Lower lobe of right lung (tissue), 2 donors: ENCODE measurements around the gene GPR152. TPM values are rescaled to one million over a fixed set of nuclear protein-coding genes. Genes with fewer than 3 reads are reported as not detected.
"Not testable (repeated sequence)": the region's sequence is repeated elsewhere in the genome, so short reads cannot be mapped to it uniquely, and the experiment has no call there.

ENCODE experiments used
- ATAC-seq, 2 donors: fragments of 200-7000 bp; cut with Tn5 transposase; one replicate each; pipeline ENCODE4 v1.9.1; 2020 to 2022; ENCODE audit warnings: mild to moderate bottlenecking in 2 of 2, moderate library complexity in 2 of 2
- DNase-seq: peaks from one replicate; pipeline ENCODE4 v3.0.0-alpha.2; 2020
- H3K27ac ChIP-seq: fragments of 200-600 bp; one replicate; pipeline ENCODE4 v1.8.0; 2022
- H3K27me3 ChIP-seq: fragments of 200-600 bp; one replicate; pipeline ENCODE4 v1.8.0; 2022; ENCODE audit warnings: low read depth
- H3K36me3 ChIP-seq: fragments of 200-600 bp; one replicate; pipeline ENCODE4 v1.8.0; 2022; ENCODE audit warnings: mild to moderate bottlenecking
- H3K4me1 ChIP-seq: fragments of 200-600 bp; one replicate; pipeline ENCODE4 v1.8.0; 2022
- H3K4me3 ChIP-seq: fragments of 200-600 bp; one replicate; pipeline ENCODE4 v1.8.0; 2022; ENCODE audit warnings: mild to moderate bottlenecking
- H3K9me3 ChIP-seq: fragments of 200-600 bp; one replicate; pipeline ENCODE4 v1.8.0; 2022
- intact Hi-C: fragments of 100-400 bp; cut with DNase I; formaldehyde crosslinking; loops from one replicate; pipeline ENCODE4 v1.11.0; 2022
- total RNA-seq: library from RNA; stranded (reverse); fragmentation: NEBNext Ultra II Directional; extraction: Animal tissue kit (Norgen Biotek cat#: 25700); gene quantifications from one replicate; pipeline ENCODE4 v1.2.1, GENCODE V29; 2021
- TF ChIP-seq, protein P1 (sequence below): fragments of 200-600 bp; IDR thresholded peaks from one replicate; pipeline ENCODE4 v1.8.0; 2022; ENCODE audit warnings: antibody characterized with exemption, mild to moderate bottlenecking
- donor health status: DM: no; HTN: yes; CAD: no; lungs with severe emphysema.

GPR152 gene
- total RNA-seq, 1 donor from 2014 or later, result not detected

DNA sequence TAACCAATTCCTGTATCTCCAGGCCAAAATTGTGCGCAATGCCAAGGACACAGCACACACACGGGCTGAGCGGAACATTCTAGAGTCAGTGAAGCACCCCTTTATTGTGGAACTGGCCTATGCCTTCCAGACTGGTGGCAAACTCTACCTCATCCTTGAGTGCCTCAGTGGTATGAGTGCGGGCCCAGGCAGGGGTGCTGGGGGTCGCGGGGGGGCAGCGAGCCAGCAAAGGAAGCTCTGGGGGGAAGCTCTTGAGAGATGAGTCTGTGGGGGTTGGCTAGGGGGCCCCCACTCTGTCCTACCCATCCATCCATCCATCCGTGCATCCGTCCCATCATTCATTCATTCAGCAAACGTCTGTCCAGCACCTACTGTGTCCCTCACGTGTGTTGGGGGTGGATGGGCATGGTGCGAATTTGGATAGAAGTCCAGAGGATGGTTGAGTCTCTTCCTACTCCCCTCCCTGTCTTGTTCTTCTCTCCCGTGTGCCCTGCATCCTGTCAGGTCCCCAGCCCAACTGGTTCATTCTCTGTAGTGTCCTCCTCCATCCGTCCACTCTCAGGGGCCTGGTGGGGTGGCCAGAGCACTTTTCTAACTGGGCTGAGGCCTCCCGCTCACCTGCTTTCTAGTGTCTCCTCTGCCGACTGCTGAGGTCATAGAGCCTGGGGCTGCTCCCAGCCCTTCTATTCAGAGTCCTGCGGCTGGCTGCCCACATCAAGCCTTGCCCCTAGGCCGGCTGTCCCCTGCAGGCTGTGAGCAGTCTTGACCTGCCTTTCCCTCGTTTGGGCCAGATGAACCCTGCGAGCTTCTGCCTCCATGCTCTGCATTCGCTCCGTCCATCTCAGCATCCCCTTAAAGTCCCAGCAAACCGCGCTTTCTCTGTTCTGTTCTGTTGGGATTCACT, 20.9 kb downstream of the GPR152 start:
- no peak overlapping the region for H3K4me3 ChIP-seq
- peaks cover 61% of the 10 kb centered on the region for H3K36me3 ChIP-seq
- ATAC-seq (no peak), DNase-seq (no peak)
- H3K27me3 ChIP-seq, result no peaks in the 10 kb centered on the region
- TF ChIP-seq, protein P1, sequence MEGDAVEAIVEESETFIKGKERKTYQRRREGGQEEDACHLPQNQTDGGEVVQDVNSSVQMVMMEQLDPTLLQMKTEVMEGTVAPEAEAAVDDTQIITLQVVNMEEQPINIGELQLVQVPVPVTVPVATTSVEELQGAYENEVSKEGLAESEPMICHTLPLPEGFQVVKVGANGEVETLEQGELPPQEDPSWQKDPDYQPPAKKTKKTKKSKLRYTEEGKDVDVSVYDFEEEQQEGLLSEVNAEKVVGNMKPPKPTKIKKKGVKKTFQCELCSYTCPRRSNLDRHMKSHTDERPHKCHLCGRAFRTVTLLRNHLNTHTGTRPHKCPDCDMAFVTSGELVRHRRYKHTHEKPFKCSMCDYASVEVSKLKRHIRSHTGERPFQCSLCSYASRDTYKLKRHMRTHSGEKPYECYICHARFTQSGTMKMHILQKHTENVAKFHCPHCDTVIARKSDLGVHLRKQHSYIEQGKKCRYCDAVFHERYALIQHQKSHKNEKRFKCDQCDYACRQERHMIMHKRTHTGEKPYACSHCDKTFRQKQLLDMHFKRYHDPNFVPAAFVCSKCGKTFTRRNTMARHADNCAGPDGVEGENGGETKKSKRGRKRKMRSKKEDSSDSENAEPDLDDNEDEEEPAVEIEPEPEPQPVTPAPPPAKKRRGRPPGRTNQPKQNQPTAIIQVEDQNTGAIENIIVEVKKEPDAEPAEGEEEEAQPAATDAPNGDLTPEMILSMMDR, result no peak
- intact Hi-C loops, result no loop called here
- H3K27ac ChIP-seq, result no peak overlapping the region
- no peaks in the 10 kb centered on the region for H3K9me3 ChIP-seq
- peaks cover 24% of the 10 kb centered on the region for H3K4me1 ChIP-seq

DNA sequence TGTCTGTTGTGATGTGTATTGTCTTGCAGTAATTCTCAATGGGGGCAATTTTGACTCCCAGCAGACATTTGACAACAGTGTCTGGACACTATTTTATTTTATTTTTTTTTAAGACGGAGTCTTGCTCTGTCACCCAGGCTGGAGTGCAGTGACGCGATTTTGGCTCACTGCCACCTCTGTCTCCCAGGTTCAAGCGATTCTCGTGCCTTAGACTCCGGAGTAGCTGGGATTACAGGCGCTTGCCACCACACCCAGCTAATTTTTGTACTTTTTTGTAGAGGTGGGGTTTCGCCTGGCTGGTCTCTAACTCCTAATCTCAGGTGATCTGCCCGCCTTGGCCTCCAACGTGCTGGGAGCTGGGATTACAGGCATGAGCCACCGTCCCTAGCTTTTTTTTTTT, 22.8 kb downstream of the GPR152 start:
- H3K4me3 ChIP-seq, result peak overlapping the region; percentile 77
- H3K27me3 ChIP-seq, result no peaks in the 10 kb centered on the region
- DNase-seq, result no peak
- no peaks in the 10 kb centered on the region for H3K9me3 ChIP-seq
- TF ChIP-seq, protein P1, result no peak
- peaks cover 24% of the 10 kb centered on the region for H3K4me1 ChIP-seq
- no peak overlapping the region for H3K27ac ChIP-seq
- intact Hi-C loops, result no loop called here
- H3K36me3 ChIP-seq, result peaks cover 46% of the 10 kb centered on the region
- ATAC-seq, result no peak

DNA sequence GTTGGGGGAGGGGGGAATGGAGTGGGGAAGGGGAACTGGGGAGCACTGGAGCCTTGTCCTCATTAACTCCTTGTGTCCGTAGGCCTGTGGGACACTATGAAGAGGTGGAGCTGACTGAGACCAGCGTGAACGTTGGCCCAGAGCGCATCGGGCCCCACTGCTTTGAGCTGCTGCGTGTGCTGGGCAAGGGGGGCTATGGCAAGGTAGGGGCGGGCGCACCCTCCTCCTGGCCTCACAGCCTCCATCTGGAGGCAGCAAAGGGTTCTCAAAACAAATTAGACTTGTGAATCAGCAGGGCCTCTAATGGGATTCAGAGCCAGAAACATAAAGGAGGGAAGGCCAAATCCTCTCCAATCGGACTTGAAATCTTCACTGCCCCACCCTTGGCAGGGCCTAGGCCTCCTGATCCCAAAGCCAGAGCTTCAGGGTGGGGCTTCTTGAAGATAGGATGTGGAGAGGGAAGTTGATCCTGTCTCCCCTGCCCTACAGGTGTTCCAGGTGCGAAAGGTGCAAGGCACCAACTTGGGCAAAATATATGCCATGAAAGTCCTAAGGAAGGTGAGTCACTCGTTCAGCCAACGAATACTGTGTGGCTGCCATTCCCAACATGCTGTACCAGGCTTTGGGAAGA, 23.4 kb downstream of the GPR152 start:
- TF ChIP-seq, protein P1, result no peak
- DNase-seq, result no peak

DNA sequence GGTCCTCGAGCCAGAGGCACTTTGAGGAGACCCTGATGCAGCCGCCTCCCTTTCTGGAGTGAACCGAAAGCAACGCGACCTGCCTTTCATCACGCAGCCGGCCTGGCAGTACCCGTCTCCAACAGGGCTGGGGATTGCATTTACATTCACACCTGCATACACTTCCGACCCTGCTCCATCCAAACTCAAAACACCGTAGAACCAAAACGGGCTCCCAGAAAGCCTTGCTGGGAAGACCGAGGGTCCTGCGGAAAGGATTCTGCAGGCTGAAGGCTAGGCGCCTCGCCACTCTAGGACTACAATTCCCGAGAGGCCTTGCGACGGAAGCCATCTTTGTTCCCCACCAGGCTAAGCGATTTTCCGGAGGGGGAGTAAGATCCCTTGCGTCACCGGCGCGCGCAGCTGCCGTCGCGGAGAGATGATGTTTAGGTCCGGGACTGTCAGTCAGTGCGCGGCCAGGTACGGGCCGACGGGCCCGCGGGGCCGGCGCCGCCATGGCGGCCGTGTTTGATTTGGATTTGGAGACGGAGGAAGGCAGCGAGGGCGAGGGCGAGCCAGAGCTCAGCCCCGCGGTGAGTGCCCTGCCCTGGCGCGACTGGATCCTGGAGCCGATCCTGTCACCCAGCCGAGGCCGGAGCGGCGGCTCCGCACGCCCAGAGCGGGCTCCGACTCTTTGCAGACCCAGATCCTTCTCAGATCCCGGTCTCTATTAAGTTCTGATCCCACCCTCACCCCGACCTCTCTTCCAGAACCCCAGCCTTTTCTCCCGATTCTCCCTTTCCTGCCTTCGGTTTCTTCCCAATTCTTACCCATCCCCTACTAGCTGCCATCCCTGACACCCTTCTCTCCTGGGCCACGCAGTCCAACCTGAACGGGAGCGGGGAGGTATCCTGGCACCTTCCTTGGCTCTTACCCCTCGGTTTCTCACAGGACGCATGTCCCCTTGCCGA, 24.2 kb downstream of the GPR152 start, which contains the start of gene RPS6KB2:
Gene RPS6KB2 (plus strand): TSS at position 443 of the 950 bp plus-strand sequence. CDS start 52 bp downstream, at position 495.
- H3K27me3 ChIP-seq, result no peaks in the 10 kb centered on the region
- intact Hi-C loops, result no loop called here
- H3K36me3 ChIP-seq, result peaks cover 33% of the 10 kb centered on the region
- DNase-seq, result peak; percentile 99
- H3K4me1 ChIP-seq, result peaks cover 24% of the 10 kb centered on the region
- H3K27ac ChIP-seq, result peak within 1 kb of the TSS; percentile 87
- peak within 1 kb of the TSS; percentile 77 for H3K4me3 ChIP-seq
- TF ChIP-seq, protein P1, result no peak
- no peaks in the 10 kb centered on the region for H3K9me3 ChIP-seq
- ATAC-seq, result peak; percentile 95 to 97

More for the DNA sequence above, 23.4 kb downstream of the GPR152 start:
- Histone ChIP-seq H3K9me3 (no peaks in the 10 kb centered on the region), H3K27me3 (no peaks in the 10 kb centered on the region), H3K4me3 (peak overlapping the region; percentile 77), H3K4me1 (peaks cover 24% of the 10 kb centered on the region), H3K27ac (peak overlapping the region; percentile 87), H3K36me3 (peaks cover 40% of the 10 kb centered on the region)
- peak in 1 of 2 donors; percentile 1 for ATAC-seq
- intact Hi-C loops, result no loop called here

DNA sequence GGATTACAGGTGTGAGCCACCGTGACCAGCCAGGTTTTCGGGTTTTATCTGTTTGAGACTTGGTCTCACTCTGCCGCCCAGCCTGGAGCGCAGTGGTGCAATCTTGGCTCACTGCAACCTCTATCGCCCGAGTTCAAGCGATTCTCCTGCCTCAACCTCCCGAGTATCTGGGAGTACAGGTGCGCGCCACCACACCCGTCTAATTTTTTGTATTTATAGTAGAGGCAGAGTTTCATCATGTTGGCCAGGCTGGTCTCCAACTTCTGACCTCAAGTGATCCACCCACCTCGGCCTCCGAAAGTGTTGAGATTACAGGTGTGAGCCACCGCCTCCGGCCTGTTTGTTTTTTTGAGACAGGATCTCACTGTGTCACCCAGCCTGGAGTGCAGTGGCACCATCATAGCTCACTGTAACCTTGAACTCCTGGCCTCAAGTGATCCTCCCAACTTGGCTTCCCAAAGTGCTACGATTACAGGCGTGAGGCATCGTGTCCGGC, 25.1 kb downstream of the GPR152 start:
- ATAC-seq, result peak in 1 of 2 donors; percentile 6
- H3K9me3 ChIP-seq, H3K27me3 ChIP-seq, DNase-seq, intact Hi-C loops: not testable (repeated sequence)
- peak overlapping the region; percentile 87 for H3K27ac ChIP-seq
- H3K4me1 ChIP-seq, result peaks cover 24% of the 10 kb centered on the region
- H3K36me3 ChIP-seq, result peaks cover 24% of the 10 kb centered on the region
- peak overlapping the region; percentile 77 for H3K4me3 ChIP-seq
